ENCODE results near the gene PTPN23. TPM values are rescaled to one million over a fixed set of nuclear protein-coding genes. Genes with fewer than 3 reads are reported as not detected.

The PTPN23 gene
- total and polyA plus RNA-seq, 2 donors from 2014 or later, result 12.6 to 48.5 TPM

- Histone ChIP-seq H3K4me1 (ENCODE audit: control insufficient read depth in 2 of 3, insufficient read depth in 2 of 3, low read depth in 1 of 3, low read length in 3 of 3) (no peaks in the 10 kb centered on the region), H3K36me3 (ENCODE audit: control insufficient read depth in 2 of 3, insufficient read depth in 3 of 3, low read length in 3 of 3) (peaks cover 0 to 30% (median 10%) of the 10 kb centered on the region in 3 donors), H3K27me3 (ENCODE audit: control insufficient read depth, insufficient read depth, low read length) (no peaks in the 10 kb centered on the region), H3K27ac (ENCODE audit: low read depth in 2 of 2, low read length in 2 of 2) (no peak overlapping the region), H3K9me3 (ENCODE audit: control insufficient read depth in 2 of 3, insufficient read depth in 1 of 3, low read length in 3 of 3) (no peaks in the 10 kb centered on the region), H3K9ac (ENCODE audit: low read length in 3 of 3) (no peak overlapping the region), H3K4me3 (ENCODE audit: low read length in 3 of 3) (no peak overlapping the region)
- intact Hi-C loops (cut with DNase I), result no loop called here
- no peak for TF ChIP-seq CTCF (IDR thresholded peaks at IDR 0.05; ENCODE audit: borderline replicate concordance, extremely low read depth, insufficient read depth)
- no peak for FAIRE-seq
- peak in 1 of 5 donors; percentile 70 for DNase-seq
Measured at GRCh38 chr3:47404955-47405790, 24.4 kb downstream of the PTPN23 start.

GRCh38 chr3:47405820-47406761 lies 25.3 kb downstream of the PTPN23 start:
- Histone ChIP-seq H3K27me3 (ENCODE audit: control insufficient read depth, insufficient read depth, low read length) (no peaks in the 10 kb centered on the region), H3K9me3 (ENCODE audit: control insufficient read depth in 2 of 3, insufficient read depth in 1 of 3, low read length in 3 of 3) (no peaks in the 10 kb centered on the region), H3K4me1 (ENCODE audit: control insufficient read depth in 2 of 3, insufficient read depth in 2 of 3, low read depth in 1 of 3, low read length in 3 of 3) (no peaks in the 10 kb centered on the region), H3K9ac (ENCODE audit: low read length in 3 of 3) (no peak overlapping the region), H3K36me3 (ENCODE audit: control insufficient read depth in 2 of 3, insufficient read depth in 3 of 3, low read length in 3 of 3) (peaks cover 0 to 31% (median 10%) of the 10 kb centered on the region in 3 donors), H3K27ac (ENCODE audit: low read depth in 2 of 2, low read length in 2 of 2) (no peak overlapping the region), H3K4me3 (ENCODE audit: low read length in 3 of 3) (no peak overlapping the region)
- FAIRE-seq (no peak), DNase-seq (peak in 1 of 5 donors; percentile 45)
- TF ChIP-seq CTCF (IDR thresholded peaks at IDR 0.05; ENCODE audit: borderline replicate concordance, extremely low read depth, insufficient read depth), result no peak
- intact Hi-C loops (cut with DNase I), result no loop called here

- TF ChIP-seq CTCF (IDR thresholded peaks at IDR 0.05; ENCODE audit: borderline replicate concordance, extremely low read depth, insufficient read depth), result no peak
- FAIRE-seq, result no peak
- Histone ChIP-seq H3K4me1 (ENCODE audit: control insufficient read depth in 2 of 3, insufficient read depth in 2 of 3, low read depth in 1 of 3, low read length in 3 of 3) (no peaks in the 10 kb centered on the region), H3K27ac (ENCODE audit: low read depth in 2 of 2, low read length in 2 of 2) (no peak overlapping the region), H3K4me3 (ENCODE audit: low read length in 3 of 3) (no peak overlapping the region), H3K36me3 (ENCODE audit: control insufficient read depth in 2 of 3, insufficient read depth in 3 of 3, low read length in 3 of 3) (peaks cover 0 to 35% (median 13%) of the 10 kb centered on the region in 3 donors), H3K27me3 (ENCODE audit: control insufficient read depth, insufficient read depth, low read length) (no peaks in the 10 kb centered on the region), H3K9ac (ENCODE audit: low read length in 3 of 3) (no peak overlapping the region), H3K9me3 (ENCODE audit: control insufficient read depth in 2 of 3, insufficient read depth in 1 of 3, low read length in 3 of 3) (no peaks in the 10 kb centered on the region)
- intact Hi-C loops (cut with DNase I), result no loop called here
- DNase-seq, result no peak
Measured at GRCh38 chr3:47406762-47407149, 25.9 kb downstream of the PTPN23 start.
